HEK293T (cell line): ENCODE data around the gene EPB41L3.

Experiments
- BHLHE40 ChIP-seq: fragments of 450-650 bp; IDR thresholded peaks from 2 replicates; pipeline ENCODE4 v1.6.1; 2016; ENCODE audit warnings: mild to moderate bottlenecking, moderate library complexity, borderline replicate concordance
- FOXM1 ChIP-seq: fragments of 450-650 bp; IDR thresholded peaks from 2 replicates; pipeline ENCODE4 v1.6.1; 2017; ENCODE audit warnings: mild to moderate bottlenecking, borderline replicate concordance
- SP1 ChIP-seq: fragments of 450-650 bp; IDR thresholded peaks from 2 replicates; pipeline ENCODE4 v1.6.1; 2017
- TARDBP ChIP-seq: fragments of 450-650 bp; IDR thresholded peaks from 2 replicates; pipeline ENCODE4 v1.6.1; 2016

DNA sequence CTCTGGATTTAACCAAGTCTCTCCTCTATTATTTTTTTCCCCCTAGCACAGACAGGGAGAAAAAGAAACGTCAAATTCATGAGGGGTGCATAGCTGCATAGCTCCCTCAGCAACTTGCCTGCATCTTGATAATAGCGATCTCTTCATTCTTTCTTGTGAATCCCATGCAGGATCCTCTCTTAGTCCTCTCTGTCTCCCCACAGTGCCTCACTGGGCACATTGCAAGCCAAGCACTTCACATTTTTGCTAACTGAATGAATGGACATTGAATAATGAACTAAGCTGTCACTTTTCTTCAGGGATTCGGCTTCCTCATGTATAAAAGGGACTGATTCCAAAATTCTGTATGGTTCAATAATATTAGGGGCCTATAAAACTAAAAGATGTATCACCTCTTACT lies 2.9 kb upstream of the EPB41L3 start:
- TF ChIP-seq TARDBP, result no peak
- no peak for TF ChIP-seq BHLHE40
- no peak for TF ChIP-seq SP1
- TF ChIP-seq FOXM1, result no peak
